ENCODE measurements around the gene CELF2.

DNA sequence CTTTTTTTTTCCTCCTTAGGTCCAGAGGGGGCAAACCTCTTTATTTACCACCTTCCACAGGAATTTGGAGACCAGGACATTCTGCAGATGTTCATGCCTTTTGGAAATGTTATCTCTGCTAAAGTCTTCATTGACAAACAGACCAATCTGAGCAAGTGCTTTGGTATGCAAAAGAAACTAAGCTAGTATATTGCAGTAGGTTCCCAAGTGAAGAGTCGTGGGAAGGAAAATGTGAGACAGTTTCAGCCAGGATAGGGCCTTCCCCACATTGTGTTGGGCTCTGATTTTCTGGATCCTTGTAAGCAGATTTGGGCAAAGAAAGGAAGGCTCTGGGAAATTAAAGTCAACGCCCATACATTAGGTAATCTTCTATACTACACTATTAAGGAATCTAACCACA lies 308.1 kb downstream of the CELF2 start:
- TF ChIP-seq, protein P1, sequence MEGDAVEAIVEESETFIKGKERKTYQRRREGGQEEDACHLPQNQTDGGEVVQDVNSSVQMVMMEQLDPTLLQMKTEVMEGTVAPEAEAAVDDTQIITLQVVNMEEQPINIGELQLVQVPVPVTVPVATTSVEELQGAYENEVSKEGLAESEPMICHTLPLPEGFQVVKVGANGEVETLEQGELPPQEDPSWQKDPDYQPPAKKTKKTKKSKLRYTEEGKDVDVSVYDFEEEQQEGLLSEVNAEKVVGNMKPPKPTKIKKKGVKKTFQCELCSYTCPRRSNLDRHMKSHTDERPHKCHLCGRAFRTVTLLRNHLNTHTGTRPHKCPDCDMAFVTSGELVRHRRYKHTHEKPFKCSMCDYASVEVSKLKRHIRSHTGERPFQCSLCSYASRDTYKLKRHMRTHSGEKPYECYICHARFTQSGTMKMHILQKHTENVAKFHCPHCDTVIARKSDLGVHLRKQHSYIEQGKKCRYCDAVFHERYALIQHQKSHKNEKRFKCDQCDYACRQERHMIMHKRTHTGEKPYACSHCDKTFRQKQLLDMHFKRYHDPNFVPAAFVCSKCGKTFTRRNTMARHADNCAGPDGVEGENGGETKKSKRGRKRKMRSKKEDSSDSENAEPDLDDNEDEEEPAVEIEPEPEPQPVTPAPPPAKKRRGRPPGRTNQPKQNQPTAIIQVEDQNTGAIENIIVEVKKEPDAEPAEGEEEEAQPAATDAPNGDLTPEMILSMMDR (IDR thresholded peaks at IDR 0.05) = no peak
- TF ChIP-seq POLR2A (IDR thresholded peaks at IDR 0.05) = no peak

Measured in vagina (tissue), 2 donors.